Spleen (tissue), 7 donors: ENCODE results near the gene HS3ST1.

Experiments used
- POLR2A ChIP-seq, 3 donors: fragments of 450-650 bp; IDR thresholded peaks; one replicate each; pipeline ENCODE4 v1.5.1; 2017; ENCODE audit warnings: antibody characterized with exemption in 3 of 3, mild to moderate bottlenecking in 1 of 3
- POLR2AphosphoS5 ChIP-seq, 3 donors: sonication (generic); formaldehyde crosslinking; IDR thresholded peaks; one replicate each; pipeline ENCODE4 v1.5.1; 2017; ENCODE audit warnings: antibody characterized with exemption in 3 of 3
- TF ChIP-seq, protein P1 (sequence below), 11 experiments: fragments of 200-600 bp in 7 of 11; fragments of 450-650 bp in 4 of 11; sonication (generic) in 4 of 11; IDR thresholded peaks in 8 of 11; conservative IDR thresholded peaks in 3 of 11; 1 replicate in 7 of 11; 2 replicates in 4 of 11; pipeline versions ENCODE4 v1.4.0 to v1.8.0; 2016 to 2021; ENCODE audit warnings: antibody characterized with exemption in 11 of 11, inconsistent platforms in 4 of 11, mild to moderate bottlenecking in 1 of 11
- donor health status: DM: no; HTN: no; CAD: no; lungs with moderate emphysema.
- donor health status: DM: no; HTN: no; CAD: no.
- donor health status: DM: no; HTN: no; CAD: no.

DNA sequence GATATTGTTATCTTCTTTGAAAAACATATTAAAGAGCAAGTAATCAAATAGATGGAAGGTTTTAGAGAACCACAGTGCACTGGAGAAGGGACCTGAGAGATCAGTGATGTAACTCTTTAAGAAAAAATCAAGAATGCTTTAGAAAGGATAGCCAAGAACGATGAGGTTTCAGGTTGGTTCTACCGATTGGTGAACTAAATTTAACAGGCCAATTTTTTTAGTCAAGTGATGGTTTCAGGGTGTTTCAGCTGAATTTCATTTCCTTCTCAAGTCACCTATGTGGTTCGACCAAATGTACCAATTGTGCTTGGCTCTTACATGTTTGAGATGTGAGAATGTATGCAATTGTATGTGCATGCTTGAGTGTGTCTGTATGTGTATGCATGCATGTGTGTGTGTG is 26.5 kb downstream of the HS3ST1 start:
- TF ChIP-seq, protein P1, sequence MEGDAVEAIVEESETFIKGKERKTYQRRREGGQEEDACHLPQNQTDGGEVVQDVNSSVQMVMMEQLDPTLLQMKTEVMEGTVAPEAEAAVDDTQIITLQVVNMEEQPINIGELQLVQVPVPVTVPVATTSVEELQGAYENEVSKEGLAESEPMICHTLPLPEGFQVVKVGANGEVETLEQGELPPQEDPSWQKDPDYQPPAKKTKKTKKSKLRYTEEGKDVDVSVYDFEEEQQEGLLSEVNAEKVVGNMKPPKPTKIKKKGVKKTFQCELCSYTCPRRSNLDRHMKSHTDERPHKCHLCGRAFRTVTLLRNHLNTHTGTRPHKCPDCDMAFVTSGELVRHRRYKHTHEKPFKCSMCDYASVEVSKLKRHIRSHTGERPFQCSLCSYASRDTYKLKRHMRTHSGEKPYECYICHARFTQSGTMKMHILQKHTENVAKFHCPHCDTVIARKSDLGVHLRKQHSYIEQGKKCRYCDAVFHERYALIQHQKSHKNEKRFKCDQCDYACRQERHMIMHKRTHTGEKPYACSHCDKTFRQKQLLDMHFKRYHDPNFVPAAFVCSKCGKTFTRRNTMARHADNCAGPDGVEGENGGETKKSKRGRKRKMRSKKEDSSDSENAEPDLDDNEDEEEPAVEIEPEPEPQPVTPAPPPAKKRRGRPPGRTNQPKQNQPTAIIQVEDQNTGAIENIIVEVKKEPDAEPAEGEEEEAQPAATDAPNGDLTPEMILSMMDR (IDR thresholded peaks at IDR 0.05 in 8 of 11, conservative IDR thresholded peaks at IDR 0.05 in 3 of 11), result no peak
- TF ChIP-seq POLR2A (IDR thresholded peaks at IDR 0.05) (no peak), POLR2AphosphoS5 (IDR thresholded peaks at IDR 0.05) (no peak)
